Brain pericyte (primary cell): ENCODE data around the gene SLC51B.
"Not testable (repeated sequence)": the region's sequence is repeated elsewhere in the genome, so short reads cannot be mapped to it uniquely, and the experiment has no call there.

Experiments used
- DNase-seq: peaks from one replicate; pipeline ENCODE4 v3.0.0-alpha.2; 2012; ENCODE audit warnings: low read depth, low spot score

Gene SLC51B

DNA sequence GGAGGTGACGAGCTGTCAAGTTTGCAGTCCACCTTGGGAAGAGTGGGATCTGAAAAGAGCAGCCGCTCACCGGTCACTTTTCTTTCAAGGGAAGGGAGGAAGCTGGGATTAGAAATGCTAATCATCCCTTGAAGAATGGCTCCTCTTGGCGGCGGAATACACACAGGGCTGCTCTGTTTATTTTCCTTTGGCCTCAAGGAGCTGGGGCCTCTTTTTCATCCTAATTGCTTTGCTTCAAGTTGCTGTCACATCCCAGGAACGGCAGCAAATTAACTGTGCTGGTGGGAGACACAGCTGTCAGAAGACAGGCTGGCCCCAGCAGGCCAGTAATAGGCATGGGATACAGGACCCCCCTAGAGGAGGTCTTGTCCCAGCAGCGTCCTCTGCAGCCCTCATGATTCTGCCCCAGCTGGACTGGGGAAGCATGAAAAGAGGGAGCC is 38.1 kb downstream of the SLC51B start:
- DNase-seq, result no peak

DNA sequence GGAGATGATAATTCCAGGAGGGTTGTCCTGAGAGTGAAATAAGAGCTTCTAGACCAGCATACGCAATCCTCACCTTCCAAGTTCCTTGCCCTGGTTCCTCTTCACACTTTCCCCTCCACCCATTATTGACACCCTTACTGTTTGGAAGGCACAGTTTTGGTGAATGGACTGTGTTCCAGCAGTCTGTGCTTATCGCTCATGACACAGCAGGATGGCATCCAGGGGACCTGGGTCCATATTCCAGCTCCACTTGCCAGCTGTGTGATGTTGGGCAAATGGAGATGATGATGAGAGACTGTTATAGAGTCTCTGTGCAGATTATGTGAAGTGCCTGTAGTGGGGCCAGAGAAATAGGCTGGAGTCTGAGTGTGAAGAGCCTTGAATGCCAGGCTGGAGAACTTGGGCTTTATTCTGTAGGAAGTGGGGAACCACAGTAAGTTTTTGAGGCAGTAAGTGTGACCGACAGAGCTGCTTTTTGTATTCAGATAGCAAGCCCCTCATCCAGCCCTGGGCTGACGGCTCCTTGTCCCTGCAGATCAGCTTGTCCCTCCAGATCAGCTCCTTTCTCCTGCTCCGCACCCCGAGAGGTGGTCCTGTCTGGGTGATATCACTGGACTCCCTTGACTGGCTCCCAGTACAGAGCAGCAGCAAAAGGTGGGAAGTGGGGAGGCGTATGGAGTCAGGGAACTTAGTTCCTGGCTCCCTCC is 39.5 kb downstream of the SLC51B start:
- no peak for DNase-seq

DNA sequence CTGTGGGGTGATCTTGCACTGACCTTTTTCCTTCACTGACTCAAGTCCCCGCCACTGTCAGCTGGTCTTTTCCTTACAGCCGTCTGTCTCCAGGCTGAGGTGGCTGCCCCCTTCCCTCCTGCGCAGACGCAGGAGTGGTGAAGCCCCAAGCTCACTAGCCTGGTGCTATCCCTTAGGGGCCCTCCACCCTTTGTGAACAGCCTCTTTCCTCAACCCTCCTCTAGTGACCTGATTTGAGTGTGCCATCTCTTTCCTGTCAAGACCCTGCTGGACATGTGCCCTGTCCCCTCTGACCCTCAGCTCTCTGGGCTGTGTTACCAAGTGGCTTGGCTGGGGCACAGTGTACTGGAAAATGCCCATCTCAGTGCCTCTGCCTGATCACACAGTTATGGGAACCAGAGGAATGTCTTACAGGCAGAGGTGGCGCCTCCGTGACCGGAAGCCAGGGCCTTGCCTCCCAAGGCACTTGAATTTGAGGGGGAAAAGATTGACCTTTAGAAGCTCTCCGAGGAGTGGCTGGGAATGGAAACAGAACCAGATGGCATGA is 40.1 kb downstream of the SLC51B start:
- no peak for DNase-seq

DNA sequence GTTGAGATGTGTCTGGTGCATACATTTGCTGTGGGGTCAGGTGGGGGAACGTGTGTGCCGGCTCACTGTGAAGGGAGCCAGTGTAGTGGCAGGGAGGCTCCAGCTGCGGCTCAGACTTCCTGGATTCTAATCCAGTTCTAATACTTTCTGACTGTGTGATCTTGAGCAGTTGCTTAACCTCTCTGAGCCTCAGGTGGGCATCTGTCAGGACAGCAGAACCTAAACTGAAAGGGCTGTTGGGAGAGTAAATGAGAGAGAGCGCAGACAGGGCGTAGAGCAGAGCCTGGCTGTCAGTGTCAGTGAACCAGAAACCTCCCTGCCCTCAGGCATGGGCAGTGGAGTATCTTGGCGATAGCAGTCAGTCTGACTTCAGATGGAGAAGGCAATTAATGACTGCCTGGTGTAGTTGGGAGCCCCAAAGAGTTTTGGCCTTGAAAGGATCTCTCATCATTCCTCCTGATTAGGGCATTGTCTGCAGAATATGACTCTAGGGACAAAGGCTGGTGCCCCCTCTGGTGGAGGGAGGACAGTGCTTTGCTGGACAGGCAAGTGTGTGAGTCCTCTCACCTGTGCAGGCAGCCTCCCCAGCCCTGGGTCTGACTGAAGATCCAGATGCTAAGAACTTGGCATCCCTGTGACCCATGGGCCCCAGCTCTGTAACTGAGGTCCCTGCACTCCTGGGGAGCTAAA is 40.9 kb downstream of the SLC51B start:
- no peak for DNase-seq

DNA sequence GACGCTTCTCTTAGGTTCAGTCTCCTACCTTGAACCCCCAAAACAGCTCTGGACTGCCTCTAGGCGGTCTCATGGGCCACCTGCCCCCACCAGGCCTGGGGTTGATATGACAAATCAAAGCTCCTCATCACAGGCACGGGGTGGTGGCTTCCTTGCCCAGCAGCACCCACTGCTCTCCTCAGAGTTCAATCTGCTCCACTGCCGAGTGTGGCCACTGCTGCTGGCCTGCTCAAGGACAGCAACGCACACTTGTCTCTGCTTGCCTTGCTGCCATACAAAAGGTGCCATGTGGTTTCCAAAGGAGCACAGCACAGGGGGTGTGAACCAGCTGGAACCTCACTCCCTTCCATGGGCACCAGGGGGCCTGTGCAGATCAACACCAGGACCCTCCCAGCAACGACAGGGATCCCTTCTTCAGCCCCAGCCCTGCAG is 41.5 kb downstream of the SLC51B start:
- DNase-seq, result no peak

DNA sequence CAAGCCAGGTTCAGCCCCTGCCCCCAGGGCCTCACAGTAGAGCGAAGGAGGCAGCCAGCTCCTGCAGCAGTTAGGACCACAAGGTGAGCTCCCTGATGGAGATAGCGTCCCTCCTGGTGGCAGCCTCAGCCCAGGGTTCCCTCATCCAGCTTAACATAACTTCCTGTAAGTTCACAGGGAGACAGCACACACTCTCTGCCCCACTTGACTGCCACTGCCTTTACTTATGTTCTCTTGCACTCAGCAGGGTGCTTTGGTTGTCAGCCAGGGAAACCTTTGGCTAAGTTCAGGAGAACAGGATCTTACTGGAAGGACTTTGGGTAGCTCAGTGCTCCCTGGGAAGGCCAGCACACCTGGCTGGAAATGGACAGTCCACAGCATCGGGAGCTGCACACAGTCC is 42.2 kb downstream of the SLC51B start:
- DNase-seq, result no peak

DNA sequence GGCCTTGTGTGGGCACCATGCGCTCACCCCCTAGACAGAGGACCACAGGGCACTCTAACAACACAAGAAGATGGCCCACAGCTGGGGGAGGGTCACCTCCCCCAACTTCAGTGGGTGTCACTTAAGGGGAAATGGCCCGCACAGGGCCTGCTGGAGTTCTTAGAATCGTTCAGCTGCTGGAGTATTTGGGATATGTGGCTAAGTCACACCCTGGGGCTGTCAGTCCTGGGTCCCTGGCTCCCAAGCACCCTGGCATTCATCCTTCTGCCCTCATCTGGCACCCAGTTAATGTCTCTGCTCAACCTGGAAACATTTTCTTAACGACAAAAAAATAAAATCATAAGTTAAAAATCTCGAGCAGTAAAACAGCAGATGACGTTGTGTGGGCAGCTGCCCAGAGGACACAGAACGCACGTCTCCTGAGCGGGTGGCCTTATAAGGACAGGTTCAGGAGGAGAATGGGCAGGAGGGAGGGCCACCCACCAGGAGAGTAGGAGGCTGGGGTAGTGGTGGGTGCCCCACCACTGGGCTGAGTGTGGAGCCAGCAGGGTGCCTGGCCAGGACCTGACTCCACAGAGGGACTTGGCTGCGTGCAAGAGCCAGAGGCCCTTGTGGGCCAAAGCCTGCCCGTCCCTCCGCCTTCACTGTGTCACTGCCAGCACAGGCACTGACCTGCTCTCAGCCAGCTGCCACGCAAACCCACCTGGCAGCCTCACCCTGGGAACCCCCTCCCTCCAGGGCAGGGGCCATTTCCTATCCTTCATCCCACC is 42.9 kb downstream of the SLC51B start:
- DNase-seq, result no peak

DNA sequence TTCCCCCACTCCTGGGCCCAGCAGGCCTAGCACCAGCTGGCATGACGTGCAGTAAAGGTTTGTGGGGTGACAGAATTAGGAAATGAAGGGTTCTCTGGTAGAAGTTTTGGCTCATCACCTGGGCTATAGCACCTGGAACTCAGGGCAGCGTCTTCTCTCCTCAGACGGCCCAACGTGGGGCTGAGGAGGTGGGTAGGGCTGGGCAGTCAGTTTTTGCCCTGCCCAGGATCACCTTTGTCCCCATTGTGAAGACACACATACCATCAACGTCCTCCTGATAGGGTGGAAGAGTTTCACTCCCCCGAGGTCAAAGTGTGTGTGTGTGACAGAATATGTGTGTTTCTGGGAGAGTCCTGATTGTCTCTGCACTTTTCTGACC is 43.4 kb downstream of the SLC51B start:
- DNase-seq, result no peak

DNA sequence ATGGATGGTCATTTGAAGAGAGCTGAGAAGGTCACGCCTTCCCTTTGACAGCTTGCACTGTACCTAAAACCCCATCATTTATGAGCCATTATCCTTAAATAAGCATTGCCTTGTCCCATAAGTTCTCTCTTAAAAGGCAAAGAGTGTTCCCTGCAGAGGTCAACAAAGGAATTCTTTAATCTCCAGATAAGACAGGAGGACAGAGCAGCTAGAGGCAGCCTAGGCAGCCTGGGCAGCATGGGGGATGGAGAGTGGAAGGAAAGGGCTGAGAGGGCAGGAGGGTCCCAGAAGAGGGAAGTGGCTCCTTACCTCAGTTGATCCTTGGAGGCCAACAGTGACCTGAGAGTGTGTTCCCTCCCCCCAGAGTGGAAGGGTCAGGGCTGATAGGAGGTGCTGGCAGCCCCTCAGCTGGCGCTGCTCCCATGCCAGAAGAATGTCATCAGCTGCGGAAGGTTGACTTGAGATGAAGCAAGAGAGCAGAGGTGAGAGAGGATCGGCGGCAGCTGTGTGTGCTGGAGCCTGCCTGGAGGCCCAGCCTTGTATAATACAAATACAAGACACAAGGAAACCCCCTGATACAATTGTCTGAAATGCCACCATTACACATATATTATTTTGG is 44.1 kb downstream of the SLC51B start:
- no peak for DNase-seq

DNA sequence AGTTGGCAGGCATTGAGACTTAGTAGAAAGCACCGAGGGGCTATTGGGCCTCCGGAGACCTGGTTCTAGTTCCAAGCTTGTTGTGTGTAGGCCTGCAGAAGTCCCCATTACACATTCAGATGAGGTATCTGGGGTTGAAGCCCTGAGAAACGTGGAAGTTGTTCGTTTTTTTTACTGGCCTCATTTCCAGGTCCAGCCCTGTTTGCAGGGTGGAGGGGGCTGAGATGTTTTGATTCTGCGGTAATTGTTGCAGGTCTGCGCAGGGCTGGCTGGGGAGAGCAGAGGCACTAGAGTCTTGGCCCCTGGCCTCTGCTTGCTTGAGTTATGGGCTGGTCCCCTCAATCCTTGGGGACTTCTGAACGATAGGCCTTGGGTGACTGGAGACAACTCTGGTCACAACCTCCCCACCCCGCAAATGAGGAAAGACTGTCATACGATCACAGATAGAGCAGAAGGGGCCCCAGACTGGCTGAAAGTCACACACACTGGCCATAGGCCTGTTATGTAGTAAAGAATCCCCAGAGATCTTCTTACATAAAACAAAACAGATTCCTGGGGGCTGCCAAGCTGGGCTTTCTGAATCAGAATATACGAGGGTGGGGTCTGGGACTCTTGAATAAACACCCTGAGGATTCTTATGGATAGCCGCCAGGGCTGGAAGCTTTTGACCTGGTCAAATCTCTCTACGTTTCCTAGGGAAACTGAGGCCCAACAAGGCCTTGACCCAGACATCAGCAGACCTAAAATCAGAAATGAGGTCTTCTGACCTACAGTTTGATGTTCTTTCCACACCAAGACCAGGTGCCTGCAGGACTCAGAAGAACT is 47.0 kb downstream of the SLC51B start:
- no peak for DNase-seq

DNA sequence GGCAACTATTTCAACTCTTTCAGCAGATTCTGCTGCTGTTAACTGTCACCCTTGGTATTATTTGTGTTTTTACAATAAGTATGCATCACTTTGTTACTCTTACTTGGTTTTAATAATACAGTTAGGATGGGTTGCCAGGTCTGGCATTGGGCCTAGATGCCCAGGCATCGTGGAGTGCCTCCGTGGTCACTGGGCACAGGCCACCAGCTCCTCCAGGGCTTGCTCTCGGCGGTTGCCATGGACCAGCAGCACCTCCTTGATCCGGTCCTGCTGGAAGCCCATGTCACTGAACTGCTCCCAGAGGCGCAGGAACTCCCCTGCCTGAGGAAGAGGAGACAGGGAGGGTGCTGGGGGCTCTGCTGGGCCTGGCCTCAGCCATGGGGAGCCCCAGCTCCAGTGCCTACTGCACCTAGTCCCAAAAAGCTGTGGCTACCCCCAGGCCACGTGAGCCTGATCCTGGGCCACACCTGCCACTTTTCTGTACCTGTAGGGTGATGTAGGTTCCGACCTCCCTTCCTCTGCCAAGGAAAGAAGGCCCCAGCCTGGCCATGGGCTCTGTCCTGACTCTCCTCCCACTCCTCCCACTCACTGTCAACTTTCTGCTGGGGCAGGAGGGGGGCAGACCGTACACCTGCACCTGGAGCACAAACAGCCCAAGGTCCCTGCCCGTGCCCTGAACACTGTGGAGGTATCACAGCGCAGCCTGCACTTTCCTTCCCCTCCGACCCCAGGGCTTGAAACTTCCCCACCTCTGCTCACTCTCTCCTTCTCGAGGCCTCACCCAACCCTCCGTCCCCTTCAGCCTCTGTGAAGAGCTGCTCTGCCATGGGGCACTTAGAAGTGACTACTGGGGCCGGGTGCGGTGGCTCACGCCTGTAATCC is 48.0 kb downstream of the SLC51B start:
- no peak for DNase-seq

DNA sequence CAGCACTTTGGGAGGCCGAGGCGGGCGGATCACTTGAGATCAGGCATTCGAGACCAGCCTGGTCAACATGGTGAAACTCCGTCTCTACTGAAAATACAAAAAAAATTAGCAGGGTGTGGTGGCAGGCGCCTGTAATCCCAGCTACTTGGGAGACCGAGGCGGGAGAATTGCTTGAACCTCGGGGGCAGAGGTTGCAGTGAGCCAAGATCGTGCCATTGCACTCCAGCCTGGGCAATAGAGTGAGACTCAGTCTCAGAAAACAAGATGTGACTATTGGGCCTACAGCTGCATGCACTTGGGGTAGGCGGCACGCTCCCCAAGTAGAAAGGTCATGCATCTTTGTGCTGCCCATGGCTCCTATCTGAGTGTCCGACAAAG is 48.6 kb downstream of the SLC51B start:
- not testable (repeated sequence) for DNase-seq

DNA sequence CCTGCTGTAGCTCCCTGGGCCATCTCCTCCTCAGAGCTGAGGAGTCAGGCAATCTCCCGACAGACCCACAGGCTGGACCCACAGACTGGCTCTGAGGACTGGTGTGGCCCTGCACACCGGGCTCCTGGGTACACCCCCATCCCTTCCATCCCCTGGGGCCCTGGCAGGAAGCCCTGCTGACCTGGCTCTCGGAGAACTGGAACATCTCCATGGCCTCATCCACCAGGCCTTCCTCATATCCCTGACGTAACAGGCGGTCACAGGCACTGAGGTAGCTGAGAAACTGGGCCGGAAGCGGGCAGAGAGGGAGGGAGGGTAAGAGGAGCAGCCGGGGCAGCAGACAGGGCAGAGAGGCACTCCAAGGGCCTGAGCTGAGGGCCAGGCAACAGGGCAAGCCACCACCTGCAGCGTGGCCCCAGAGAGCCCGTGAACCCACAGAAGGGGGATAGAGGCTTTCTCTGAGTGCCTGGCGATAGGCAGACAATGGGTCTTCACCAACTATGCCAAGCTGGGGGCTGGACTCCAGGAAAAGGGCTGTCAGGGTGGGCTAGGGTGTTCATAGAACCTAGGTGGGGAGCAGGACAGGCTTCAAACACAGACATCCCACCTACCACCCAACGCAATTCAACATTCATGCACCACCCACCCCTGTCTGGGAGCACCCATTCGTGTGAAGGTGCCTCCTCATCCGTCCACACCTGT is 49.3 kb downstream of the SLC51B start:
- DNase-seq, result no peak

DNA sequence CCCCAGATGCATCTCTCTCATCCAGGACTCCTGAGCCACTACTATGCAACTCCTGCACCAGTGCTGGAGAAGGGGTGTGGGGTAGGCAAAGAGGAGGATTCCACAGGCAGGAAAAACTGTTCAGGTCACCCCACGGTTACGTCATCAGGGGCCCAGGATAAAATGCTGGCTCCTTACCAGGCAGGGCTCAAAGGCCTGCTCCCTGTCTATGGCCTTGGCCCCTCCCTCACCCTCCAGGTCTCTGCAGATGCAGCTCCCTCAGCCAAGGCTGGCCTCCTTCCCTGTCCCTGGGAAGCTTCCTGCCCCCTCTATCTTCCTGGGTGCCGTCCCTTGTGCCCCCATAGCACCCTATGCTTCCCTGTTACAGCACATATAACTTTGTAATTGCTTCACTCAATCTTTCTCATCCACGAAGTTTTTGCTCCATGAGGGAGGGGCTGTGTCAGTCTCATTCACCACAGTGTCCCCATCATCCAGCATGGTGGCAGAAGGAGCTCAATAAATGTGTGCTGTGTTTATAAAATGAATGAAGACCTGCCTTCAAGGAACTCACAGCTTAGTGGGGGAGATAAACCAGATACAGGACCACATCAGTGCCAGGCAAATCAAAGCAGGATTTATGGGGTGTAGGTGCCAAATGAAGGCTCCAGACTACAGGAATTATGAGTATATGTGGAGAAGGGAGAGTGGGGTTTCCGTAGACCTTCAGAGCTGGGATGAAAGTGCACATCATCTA is 50.0 kb downstream of the SLC51B start:
- DNase-seq, result no peak

DNA sequence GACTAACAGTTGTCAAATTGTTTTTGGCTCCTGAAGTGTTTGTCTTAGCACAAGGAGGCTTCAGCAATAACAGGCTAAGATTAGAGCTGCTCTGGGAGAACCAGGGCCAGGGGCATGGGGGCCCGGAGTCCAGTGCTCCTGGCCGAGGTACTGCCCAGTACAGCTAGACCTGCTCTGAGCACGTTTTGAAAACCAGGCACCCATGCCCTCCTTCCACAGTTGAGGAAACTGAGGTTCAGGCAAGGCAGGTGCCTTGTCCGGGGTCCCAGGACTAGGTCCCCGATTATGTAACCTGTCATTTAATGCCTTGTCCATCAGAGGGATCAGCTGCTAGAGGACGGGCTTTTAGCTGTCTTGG is 50.5 kb downstream of the SLC51B start:
- DNase-seq, result no peak

DNA sequence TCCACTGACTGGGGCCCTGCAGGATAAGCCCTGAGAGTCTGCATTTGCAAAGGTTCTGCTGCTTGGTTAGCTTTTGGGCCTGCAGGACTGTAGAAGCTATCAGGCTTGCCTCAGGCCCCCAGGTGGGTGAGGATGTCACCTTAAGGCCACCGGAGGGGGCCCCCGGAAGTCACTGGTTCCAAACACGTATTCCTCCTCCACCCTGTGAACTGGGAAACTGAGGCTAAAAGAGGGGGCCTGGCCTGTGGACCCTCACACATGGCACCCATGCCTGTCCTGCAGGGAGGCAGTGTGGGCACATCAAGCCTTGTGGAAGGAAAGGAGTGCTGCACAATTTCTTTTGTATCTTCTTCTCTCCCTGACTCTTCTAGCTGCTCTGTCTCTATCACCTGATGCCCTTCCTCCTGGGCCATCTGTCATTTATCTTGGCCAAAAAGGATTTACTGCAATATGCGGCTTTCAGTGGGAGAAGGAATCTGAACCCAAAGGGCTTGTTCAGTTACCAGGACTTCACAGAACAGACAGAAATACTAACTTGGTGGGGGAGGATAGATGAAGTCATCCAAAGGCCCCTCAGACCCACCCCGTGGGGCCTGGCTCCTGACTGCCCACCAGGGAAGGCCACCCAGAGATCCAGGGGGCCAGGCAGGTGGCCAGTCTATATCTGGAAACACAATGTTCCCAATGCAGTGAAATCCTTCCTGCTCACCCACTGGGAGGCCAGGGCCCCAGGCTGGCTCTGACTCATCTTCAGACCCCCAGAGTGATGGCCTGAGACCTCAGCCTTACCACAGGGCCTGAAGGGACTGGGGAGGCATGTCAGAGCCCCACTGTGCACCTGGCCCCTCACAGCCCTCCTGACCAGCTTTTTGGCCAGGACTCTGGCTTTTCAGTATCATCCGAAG is 51.5 kb downstream of the SLC51B start:
- DNase-seq, result no peak

DNA sequence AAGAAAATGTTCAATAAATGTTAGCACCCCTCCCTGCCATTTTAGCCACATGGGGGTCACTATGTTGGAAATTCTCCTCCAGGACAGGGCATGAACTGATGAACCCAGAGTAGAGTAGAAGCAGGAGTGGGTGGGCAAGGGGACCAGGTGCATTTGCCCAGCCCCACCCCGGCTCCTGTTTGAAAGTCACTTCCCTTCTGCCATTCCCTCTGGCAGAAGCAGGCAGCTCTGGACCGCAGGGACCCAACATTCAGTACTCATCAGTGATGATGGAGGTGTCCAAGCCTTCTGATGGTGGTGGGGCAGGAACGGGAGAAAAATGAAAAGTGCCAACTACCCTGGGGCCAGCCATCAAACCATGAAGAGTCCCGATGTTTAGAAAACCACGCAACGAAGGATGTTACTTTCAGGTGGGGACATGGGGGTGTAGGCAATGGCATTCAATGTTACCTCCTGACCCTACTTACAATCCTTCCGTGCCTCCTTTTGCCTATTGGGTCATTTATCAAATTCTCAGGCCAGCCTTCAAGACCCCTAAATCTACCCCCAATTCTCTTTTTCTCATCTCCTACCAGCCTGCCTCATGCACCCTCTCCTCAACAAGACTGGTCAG is 52.6 kb downstream of the SLC51B start:
- no peak for DNase-seq
